GM12878 (cell line): ENCODE results near the gene WWOX. TPM values are rescaled to one million over a fixed set of nuclear protein-coding genes. Genes with fewer than 3 reads are reported as not detected.

Experiments
- ATAC-seq: fragments of 200-7000 bp; cut with Tn5 transposase; 3 replicates; pipeline ENCODE4 v1.9.1; 2020; ENCODE audit warnings: mild to moderate bottlenecking, moderate library complexity
- BruUV-seq: library from RNA; stranded (reverse); fragments of 400-500 nt; replicated peaks from 2 replicates; lab custom pipeline; 2021; lab: Mats Ljungman, UMichigan
- CTCF ChIA-PET: fragments of 300-600 bp; sonication (Branson Sonifier 250); formaldehyde crosslinking; extraction: SDS; loops from one replicate; lab custom pipeline; 2021; ENCODE audit warnings: inconsistent platforms; lab: Yijun Ruan, JAX
- POLR2A ChIA-PET: fragments of 350-600 bp; formaldehyde crosslinking; extraction: SDS; loops from one replicate; lab custom pipeline; 2021; ENCODE audit warnings: inconsistent platforms; lab: Charles Lee
- RAD21 ChIA-PET: fragments of 300-600 bp; sonication (Branson Sonifier 250); formaldehyde crosslinking; loops from one replicate; lab custom pipeline; 2023; ENCODE audit warnings: antibody characterized with exemption; ENCODE audit not compliant: unreplicated experiment; lab: Charles Lee
- SMC1A ChIA-PET: fragments of 300-600 bp; sonication (Branson Sonifier 250); formaldehyde crosslinking; loops from one replicate; lab custom pipeline; 2023; ENCODE audit not compliant: unreplicated experiment, uncharacterized antibody; lab: Charles Lee
- DNase-seq: peaks from one replicate; pipeline ENCODE4 v3.0.0-alpha.2; 2011; ENCODE audit warnings: low read depth, low spot score
- FAIRE-seq: peaks from 3 replicates; lab custom pipeline; 2011; peaks lifted over from hg19 to GRCh38; lab: Jason Lieb, UNC
- H2AFZ ChIP-seq: 2 replicates; pipeline ENCODE4 v1.6.0; 2011; ENCODE audit warnings: low read depth, low read length, control low read depth; ENCODE audit not compliant: control insufficient read depth
- H3K27ac ChIP-seq: 2 replicates; pipeline ENCODE4 v1.5.1; 2011; ENCODE audit warnings: control low read depth; ENCODE audit not compliant: control insufficient read depth, insufficient read depth
- H3K27me3 ChIP-seq, 2 experiments: replicated peaks in 1 of 2; 2 replicates each; pipeline versions ENCODE4 v1.6.0 to v1.6.1; 2011; ENCODE audit warnings: low read length in 1 of 2; ENCODE audit not compliant: control insufficient read depth in 2 of 2, insufficient read depth in 2 of 2
- H3K36me3 ChIP-seq, 2 experiments: 2 replicates each; pipeline ENCODE4 v1.5.1; 2011; ENCODE audit warnings: low read length in 1 of 2; ENCODE audit not compliant: control insufficient read depth in 2 of 2, insufficient read depth in 2 of 2
- H3K4me1 ChIP-seq: 2 replicates; pipeline ENCODE4 v1.6.1; 2011; ENCODE audit warnings: mild to moderate bottlenecking, low read length, moderate library complexity, mixed read lengths; ENCODE audit not compliant: control insufficient read depth, insufficient read depth
- H3K4me2 ChIP-seq: 2 replicates; pipeline ENCODE4 v1.6.0; 2011; ENCODE audit warnings: control low read depth; ENCODE audit not compliant: control insufficient read depth, insufficient read depth
- H3K4me3 ChIP-seq: fragments of 200-600 bp; sonication (generic); 2 replicates; pipeline ENCODE4 v1.5.1; 2016
- H3K79me2 ChIP-seq: 2 replicates; pipeline ENCODE4 v1.6.0; 2011; ENCODE audit warnings: low read length; ENCODE audit not compliant: control insufficient read depth, insufficient read depth
- H3K9ac ChIP-seq: 2 replicates; pipeline ENCODE4 v1.8.0; 2011; ENCODE audit warnings: low read length, control low read depth, mixed read lengths; ENCODE audit not compliant: control insufficient read depth, insufficient read depth
- H3K9me3 ChIP-seq: replicated peaks from 3 replicates; pipeline ENCODE4 v1.5.1; 2011; ENCODE audit warnings: mild to moderate bottlenecking, low read length; ENCODE audit not compliant: control insufficient read depth, insufficient read depth
- H4K20me1 ChIP-seq: 2 replicates; pipeline ENCODE4 v1.6.0; 2011; ENCODE audit not compliant: control insufficient read depth, insufficient read depth
- CBX5 ChIP-seq: sonication (generic); IDR thresholded peaks from 2 replicates; pipeline ENCODE4 v1.6.1; 2016; ENCODE audit warnings: low read depth, moderate library complexity, mild to moderate bottlenecking, inconsistent platforms
- CUX1 ChIP-seq: IDR thresholded peaks from 2 replicates; pipeline ENCODE4 v1.6.1; 2012; ENCODE audit warnings: improper control_type of control experiment, low read depth, low read length; ENCODE audit not compliant: insufficient replicate concordance
- EP300 ChIP-seq, 2 experiments: fragments of 150-350 bp in 1 of 2; IDR thresholded peaks; 2 replicates each; pipeline ENCODE4 v1.6.1; 2011 to 2012; ENCODE audit warnings: low read depth in 2 of 2, low read length in 2 of 2, borderline replicate concordance in 1 of 2, improper control_type of control experiment in 1 of 2, inconsistent platforms in 1 of 2; ENCODE audit not compliant: control insufficient read depth in 1 of 2
- GATAD2B ChIP-seq: fragments of 450-650 bp; conservative IDR thresholded peaks from 2 replicates; pipeline ENCODE4 v1.6.1; 2017; ENCODE audit warnings: low read depth, mild to moderate bottlenecking, moderate library complexity
- KDM1A ChIP-seq: fragments of 200-600 bp; sonication (generic); IDR thresholded peaks from 2 replicates; pipeline ENCODE4 v1.6.1; 2016; ENCODE audit warnings: borderline replicate concordance
- NFYA ChIP-seq: IDR thresholded peaks from 2 replicates; pipeline ENCODE4 v1.6.1; 2011; ENCODE audit warnings: low read depth, mild to moderate bottlenecking, low read length, improper control_type of control experiment, borderline replicate concordance
- SPI1 ChIP-seq: IDR thresholded peaks from 2 replicates; pipeline ENCODE4 v1.6.1; 2011; ENCODE audit warnings: low read depth, mild to moderate bottlenecking, low read length, moderate library complexity, borderline replicate concordance; ENCODE audit not compliant: insufficient read depth
- SUZ12 ChIP-seq: fragments of 200-600 bp; sonication (generic); IDR thresholded peaks from one replicate; pipeline ENCODE4 v1.6.1; 2018; ENCODE audit warnings: antibody characterized with exemption, mild to moderate bottlenecking; ENCODE audit not compliant: unreplicated experiment
- ZZZ3 ChIP-seq: IDR thresholded peaks from 2 replicates; pipeline ENCODE4 v1.6.1; 2011; ENCODE audit warnings: low read depth; ENCODE audit not compliant: control insufficient read depth, insufficient read length
- WGBS: methylation state at CpG from one replicate; pipeline ENCODE4 v1.1.6; 2016; ENCODE audit warnings: low lambda C conversion rate; ENCODE audit not compliant: insufficient replicate concordance, insufficient coverage; ENCODE audit errors: missing lambda C conversion rate; 5-methylcytosine and 5-hydroxymethylcytosine counted together
- in situ Hi-C: fragments of 300-500 bp; cut with MboI; formaldehyde crosslinking; loops from 9 replicates; pipeline ENCODE4 v1.14.3; 2018; ENCODE audit warnings: mixed read lengths
- intact Hi-C: fragments of 100-400 bp; cut with micrococcal nuclease; formaldehyde crosslinking; loops from one replicate; pipeline ENCODE4 v1.14.2; 2022; ENCODE audit not compliant: unreplicated experiment
- polyA plus RNA-seq, 11 experiments: library from polyadenylated mRNA; depleted of rRNA in 4 of 11; unstranded in 6 of 11; stranded (reverse) in 5 of 11; fragments of >200 nt; fragmentation: Nextera tagmentation in 4 of 11; fragmentation: Illumina TruSeq in 1 of 11; extraction: Ambion mirVana in 4 of 11; extraction: Trizol in 1 of 11; gene quantifications; 1 replicate in 1 of 11; 2 replicates in 10 of 11; pipeline versions ENCODE4 v1.2.1 to v1.2.3, GENCODE V29; 2011 to 2016; ENCODE audit warnings: inconsistent platforms in 2 of 11, missing spikeins in 2 of 11, low read depth in 1 of 11
- total RNA-seq, 4 experiments: library from RNA; depleted of rRNA in 3 of 4; stranded (reverse); fragments of >200 nt in 3 of 4; fragmentation: Illumina TruSeq in 1 of 4; extraction: Trizol in 1 of 4; gene quantifications; 2 replicates each; pipeline versions ENCODE4 v1.2.1 to v1.2.3, GENCODE V29; 2013 to 2021
- TF ChIP-seq, protein P1 (sequence below): IDR thresholded peaks from 2 replicates; pipeline ENCODE4 v1.6.1; 2011; ENCODE audit warnings: borderline replicate concordance, low read depth, mild to moderate bottlenecking, moderate library complexity, low read length; ENCODE audit not compliant: insufficient read depth, poor library complexity, severe bottlenecking

Gene WWOX
- total and polyA plus RNA-seq, 10 of the 15 experiments (the other 5 are each of a cell fraction or from before 2014, with no cell fraction given) = 2.8 to 24.4 (median 17.8) TPM

GRCh38 chr16:78915811-78916345 lies 816.4 kb downstream of the WWOX start:
- H3K4me1 ChIP-seq = no peaks in the 10 kb centered on the region
- no peak for ATAC-seq

DNA sequence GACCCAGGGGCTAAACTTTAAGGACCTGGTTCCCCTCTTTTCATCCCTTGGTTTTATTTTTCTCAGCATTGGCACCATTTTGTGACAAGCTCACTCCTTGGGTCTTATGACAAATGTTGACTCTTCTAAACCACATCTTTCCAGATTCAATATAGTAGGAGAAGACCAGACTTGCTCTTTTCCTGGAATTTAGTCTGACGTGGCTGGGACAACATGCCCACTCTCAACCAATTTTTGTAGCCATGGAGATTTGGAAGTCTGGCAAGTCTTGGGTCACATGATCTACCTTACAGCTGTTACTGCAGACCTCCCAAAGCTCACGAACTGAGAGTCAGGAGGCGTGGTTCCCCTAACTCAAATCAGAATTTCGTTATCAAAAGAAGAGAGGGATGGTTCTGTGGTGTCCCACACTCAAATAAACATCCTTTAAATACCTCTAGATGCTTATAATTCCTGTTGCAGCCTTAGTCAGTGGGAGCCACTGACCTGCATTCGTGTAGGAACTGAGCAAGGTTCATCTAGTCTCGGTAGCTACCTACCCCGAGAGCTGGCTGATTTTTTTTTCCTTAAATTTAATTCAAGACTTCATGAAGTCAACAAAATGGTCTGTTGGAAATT lies 817.6 kb downstream of the WWOX start:
- no peak for DNase-seq
- no peak overlapping the region for H3K4me3 ChIP-seq
- ATAC-seq = no peak
- H3K4me1 ChIP-seq = no peaks in the 10 kb centered on the region
- 27% methylated on average over 7 of the region's 7 CpGs for WGBS
- ChIA-PET POLR2A (no interaction called here), SMC1A (interaction anchor here (0.6 kb wide), 1 partner anchor 20 kb away, joined by 3 read pairs; no protein-coding TSS in a partner anchor), RAD21 (no interaction called here), CTCF (no interaction called here)
- no TSS peak for BruUV-seq
- H4K20me1 ChIP-seq = no peaks in the 10 kb centered on the region
- no peak overlapping the region for H2AFZ ChIP-seq
- no peak overlapping the region for H3K9ac ChIP-seq
- TF ChIP-seq, protein P1, sequence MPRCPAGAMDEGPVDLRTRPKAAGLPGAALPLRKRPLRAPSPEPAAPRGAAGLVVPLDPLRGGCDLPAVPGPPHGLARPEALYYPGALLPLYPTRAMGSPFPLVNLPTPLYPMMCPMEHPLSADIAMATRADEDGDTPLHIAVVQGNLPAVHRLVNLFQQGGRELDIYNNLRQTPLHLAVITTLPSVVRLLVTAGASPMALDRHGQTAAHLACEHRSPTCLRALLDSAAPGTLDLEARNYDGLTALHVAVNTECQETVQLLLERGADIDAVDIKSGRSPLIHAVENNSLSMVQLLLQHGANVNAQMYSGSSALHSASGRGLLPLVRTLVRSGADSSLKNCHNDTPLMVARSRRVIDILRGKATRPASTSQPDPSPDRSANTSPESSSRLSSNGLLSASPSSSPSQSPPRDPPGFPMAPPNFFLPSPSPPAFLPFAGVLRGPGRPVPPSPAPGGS = no peak
- TF ChIP-seq CUX1 = no peak
- no peak for TF ChIP-seq SUZ12
- no peak for TF ChIP-seq CBX5
- intact Hi-C loops (no loop called here), in situ Hi-C loops (no loop called here)
- no peaks in the 10 kb centered on the region for H3K36me3 ChIP-seq
- H3K4me2 ChIP-seq = no peak overlapping the region
- H3K79me2 ChIP-seq = no peaks in the 10 kb centered on the region
- H3K9me3 ChIP-seq = no peaks in the 10 kb centered on the region; the same call in 2 of the 3 replicates
- H3K27ac ChIP-seq = no peak overlapping the region
- FAIRE-seq = no peak
- no peaks in the 10 kb centered on the region for H3K27me3 ChIP-seq

More at GRCh38 chr16:78915811-78916345, 816.4 kb downstream of the WWOX start:
- WGBS = 29% methylated on average over 9 of the region's 9 CpGs
- CTCF ChIA-PET = interaction anchor here (0.5 kb wide), 1 partner anchor 1921 kb away, joined by 3 read pairs; no protein-coding TSS in a partner anchor
- SMC1A ChIA-PET = no interaction called here
- Histone ChIP-seq H3K79me2 (no peaks in the 10 kb centered on the region), H3K9ac (no peak overlapping the region), H3K4me2 (no peak overlapping the region), H3K36me3 (no peaks in the 10 kb centered on the region), H3K27ac (no peak overlapping the region), H4K20me1 (no peaks in the 10 kb centered on the region), H2AFZ (no peak overlapping the region), H3K4me3 (no peak overlapping the region), H3K27me3 (no peaks in the 10 kb centered on the region), H3K9me3 (no peaks in the 10 kb centered on the region; the same call in 2 of the 3 replicates)
- POLR2A ChIA-PET = no interaction called here
- in situ Hi-C loops (no loop called here), intact Hi-C loops (no loop called here)
- DNase-seq (no peak), FAIRE-seq (no peak)
- no TSS peak for BruUV-seq
- no peak for TF ChIP-seq ZZZ3
- TF ChIP-seq SPI1 = no peak
- TF ChIP-seq GATAD2B = no peak
- TF ChIP-seq KDM1A = no peak
- TF ChIP-seq EP300 (IDR thresholded peaks at IDR 0.05; ENCODE audit: borderline replicate concordance in 1 of 2, control insufficient read depth in 1 of 2, low read depth in 2 of 2, low read length in 2 of 2) = no peak
- TF ChIP-seq NFYA = no peak
- RAD21 ChIA-PET = no interaction called here
